Skeletal muscle satellite cell (primary cell): ENCODE data around the gene L3MBTL1.

ENCODE experiments used
- H3K27me3 ChIP-seq: 2 replicates; pipeline ENCODE4 v1.7.0; 2013; ENCODE audit warnings: low read length; ENCODE audit not compliant: control insufficient read depth, insufficient read depth
- H3K36me3 ChIP-seq: 2 replicates; pipeline ENCODE4 v1.7.0; 2013; ENCODE audit warnings: mild to moderate bottlenecking, control low read depth, low read length; ENCODE audit not compliant: insufficient read depth
- H3K4me1 ChIP-seq: 2 replicates; pipeline ENCODE4 v1.7.0; 2013; ENCODE audit warnings: low read length; ENCODE audit not compliant: control insufficient read depth, insufficient read depth
- H3K4me2 ChIP-seq: 2 replicates; pipeline ENCODE4 v1.7.0; 2013; ENCODE audit warnings: mild to moderate bottlenecking, low read length
- H3K4me3 ChIP-seq: 2 replicates; pipeline ENCODE4 v1.7.0; 2013; ENCODE audit warnings: low read length
- H3K9ac ChIP-seq: 2 replicates; pipeline ENCODE4 v1.7.0; 2013; ENCODE audit warnings: mild to moderate bottlenecking, low read depth, low read length, moderate library complexity
- H3K9me3 ChIP-seq: replicated peaks from 2 replicates; pipeline ENCODE4 v1.7.0; 2013; ENCODE audit warnings: mild to moderate bottlenecking, control low read depth, low read length

The L3MBTL1 gene

GRCh38 chr20:43537921-43538877, 30.7 kb downstream of the L3MBTL1 start:
- no peak overlapping the region for H3K4me2 ChIP-seq
- H3K27me3 ChIP-seq = no peaks in the 10 kb centered on the region
- no peaks in the 10 kb centered on the region for H3K36me3 ChIP-seq
- peaks cover 13% of the 10 kb centered on the region for H3K4me1 ChIP-seq
- no peaks in the 10 kb centered on the region for H3K9me3 ChIP-seq
- H3K9ac ChIP-seq = no peak overlapping the region
- H3K4me3 ChIP-seq = no peak overlapping the region

- Histone ChIP-seq H3K9me3 (no peaks in the 10 kb centered on the region), H3K4me1 (peaks cover 10% of the 10 kb centered on the region), H3K4me2 (no peak overlapping the region), H3K4me3 (no peak overlapping the region), H3K27me3 (no peaks in the 10 kb centered on the region), H3K9ac (no peak overlapping the region), H3K36me3 (no peaks in the 10 kb centered on the region)
Observed at GRCh38 chr20:43538878-43539700, 31.6 kb downstream of the L3MBTL1 start.

GRCh38 chr20:43539975-43540672, 32.6 kb downstream of the L3MBTL1 start:
- no peak overlapping the region for H3K4me3 ChIP-seq
- H3K27me3 ChIP-seq = no peaks in the 10 kb centered on the region
- no peaks in the 10 kb centered on the region for H3K36me3 ChIP-seq
- H3K4me2 ChIP-seq = no peak overlapping the region
- no peak overlapping the region for H3K9ac ChIP-seq
- no peaks in the 10 kb centered on the region for H3K9me3 ChIP-seq
- peaks cover 10% of the 10 kb centered on the region for H3K4me1 ChIP-seq

GRCh38 chr20:43540673-43541060, 33.2 kb downstream of the L3MBTL1 start:
- no peak overlapping the region for H3K9ac ChIP-seq
- H3K4me1 ChIP-seq = peaks cover 10% of the 10 kb centered on the region
- H3K4me3 ChIP-seq = no peak overlapping the region
- H3K9me3 ChIP-seq = no peaks in the 10 kb centered on the region
- H3K4me2 ChIP-seq = no peak overlapping the region
- H3K36me3 ChIP-seq = no peaks in the 10 kb centered on the region
- no peaks in the 10 kb centered on the region for H3K27me3 ChIP-seq

- Histone ChIP-seq H3K9ac (no peak overlapping the region), H3K4me2 (no peak overlapping the region), H3K4me1 (peaks cover 10% of the 10 kb centered on the region), H3K4me3 (no peak overlapping the region), H3K9me3 (no peaks in the 10 kb centered on the region), H3K27me3 (no peaks in the 10 kb centered on the region), H3K36me3 (no peaks in the 10 kb centered on the region)
Observed at GRCh38 chr20:43541214-43541613, 33.7 kb downstream of the L3MBTL1 start.

GRCh38 chr20:43542161-43542560, 34.7 kb downstream of the L3MBTL1 start:
- Histone ChIP-seq H3K27me3 (no peaks in the 10 kb centered on the region), H3K9me3 (no peaks in the 10 kb centered on the region), H3K9ac (no peak overlapping the region)

GRCh38 chr20:43542674-43543073, 35.2 kb downstream of the L3MBTL1 start:
- Histone ChIP-seq H3K36me3 (no peaks in the 10 kb centered on the region), H3K9ac (no peak overlapping the region), H3K4me1 (peaks cover 10% of the 10 kb centered on the region)

More at GRCh38 chr20:43542161-43542560, 34.7 kb downstream of the L3MBTL1 start:
- H3K4me1 ChIP-seq = peaks cover 10% of the 10 kb centered on the region
- H3K36me3 ChIP-seq = no peaks in the 10 kb centered on the region
- H3K4me3 ChIP-seq = no peak overlapping the region
- H3K4me2 ChIP-seq = no peak overlapping the region

GRCh38 chr20:43543138-43543537, 35.6 kb downstream of the L3MBTL1 start:
- Histone ChIP-seq H3K4me1 (peaks cover 10% of the 10 kb centered on the region), H3K36me3 (no peaks in the 10 kb centered on the region), H3K27me3 (no peaks in the 10 kb centered on the region), H3K9ac (no peak overlapping the region), H3K9me3 (no peaks in the 10 kb centered on the region), H3K4me3 (no peak overlapping the region), H3K4me2 (no peak overlapping the region)

More at GRCh38 chr20:43542674-43543073, 35.2 kb downstream of the L3MBTL1 start:
- Histone ChIP-seq H3K4me3 (no peak overlapping the region), H3K27me3 (no peaks in the 10 kb centered on the region), H3K9me3 (no peaks in the 10 kb centered on the region), H3K4me2 (no peak overlapping the region)

- H3K4me3 ChIP-seq = no peak overlapping the region
- no peak overlapping the region for H3K9ac ChIP-seq
- H3K27me3 ChIP-seq = no peaks in the 10 kb centered on the region
Observed at GRCh38 chr20:43544501-43544900, 37.0 kb downstream of the L3MBTL1 start.

GRCh38 chr20:43545837-43546578, 38.5 kb downstream of the L3MBTL1 start:
- H3K4me1 ChIP-seq = peaks cover 8% of the 10 kb centered on the region
- no peak overlapping the region for H3K9ac ChIP-seq
- H3K4me3 ChIP-seq = no peak overlapping the region
- H3K9me3 ChIP-seq = no peaks in the 10 kb centered on the region
- no peaks in the 10 kb centered on the region for H3K36me3 ChIP-seq
- H3K4me2 ChIP-seq = no peak overlapping the region
- H3K27me3 ChIP-seq = no peaks in the 10 kb centered on the region

More at GRCh38 chr20:43544501-43544900, 37.0 kb downstream of the L3MBTL1 start:
- Histone ChIP-seq H3K9me3 (no peaks in the 10 kb centered on the region), H3K4me2 (no peak overlapping the region), H3K4me1 (peaks cover 10% of the 10 kb centered on the region), H3K36me3 (no peaks in the 10 kb centered on the region)
